ENCODE data around the gene PCGF3.
"Not testable (repeated sequence)": the region's sequence is repeated elsewhere in the genome, so short reads cannot be mapped to it uniquely, and the experiment has no call there.

The PCGF3 gene

DNA sequence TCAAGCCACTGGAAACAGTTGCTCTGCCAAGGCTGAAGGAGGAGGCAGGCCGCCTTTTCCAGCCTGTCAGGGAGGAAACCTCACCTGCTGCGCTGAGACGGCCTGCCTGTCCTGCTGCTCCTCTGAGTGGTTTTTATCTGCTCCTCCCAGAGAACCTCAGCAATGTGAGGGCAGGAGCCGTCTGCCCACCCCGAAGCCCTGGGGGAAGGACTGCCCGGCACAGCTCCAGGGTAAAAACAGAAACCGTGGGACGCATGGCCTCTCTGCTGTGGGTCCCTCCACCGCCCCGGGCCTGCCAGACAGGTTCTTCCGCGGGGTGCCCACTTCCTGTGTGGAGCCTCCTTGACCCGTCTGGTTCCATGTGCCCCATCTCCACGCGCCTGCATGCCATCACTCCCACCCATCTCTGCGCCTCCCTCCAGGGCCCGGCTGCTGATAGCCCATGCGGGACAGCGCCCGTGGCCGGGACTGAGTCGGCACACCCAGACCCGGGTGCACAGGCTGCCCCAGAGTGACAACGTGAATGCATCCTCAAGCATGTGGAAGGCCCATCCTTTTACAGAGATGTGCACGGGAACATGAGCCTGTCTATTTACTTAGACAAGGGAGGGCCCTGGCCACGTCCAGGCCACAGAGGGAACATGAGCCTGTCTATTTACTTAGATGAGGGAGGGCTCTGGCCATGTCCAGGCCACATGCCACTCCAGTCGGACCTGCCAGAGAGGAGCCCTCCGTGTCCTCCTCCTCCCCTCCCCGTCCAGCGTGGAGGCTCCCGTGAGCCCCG, 12.7 kb upstream of the PCGF3 start:
- Histone ChIP-seq H3K4me3 (no peak overlapping the region), H3K36me3 (no peaks in the 10 kb centered on the region), H3K9me3 (no peaks in the 10 kb centered on the region), H3K27ac (no peak overlapping the region), H3K27me3 (peaks cover 0 to 36% of the 10 kb centered on the region in 2 donors), H3K4me1 (peaks cover 0 to 16% (median 8%) of the 10 kb centered on the region in 4 donors)
- intact Hi-C loops (cut with DNase I; ENCODE audit: low total_unique reads) = no loop called here
- TF ChIP-seq, protein P1, sequence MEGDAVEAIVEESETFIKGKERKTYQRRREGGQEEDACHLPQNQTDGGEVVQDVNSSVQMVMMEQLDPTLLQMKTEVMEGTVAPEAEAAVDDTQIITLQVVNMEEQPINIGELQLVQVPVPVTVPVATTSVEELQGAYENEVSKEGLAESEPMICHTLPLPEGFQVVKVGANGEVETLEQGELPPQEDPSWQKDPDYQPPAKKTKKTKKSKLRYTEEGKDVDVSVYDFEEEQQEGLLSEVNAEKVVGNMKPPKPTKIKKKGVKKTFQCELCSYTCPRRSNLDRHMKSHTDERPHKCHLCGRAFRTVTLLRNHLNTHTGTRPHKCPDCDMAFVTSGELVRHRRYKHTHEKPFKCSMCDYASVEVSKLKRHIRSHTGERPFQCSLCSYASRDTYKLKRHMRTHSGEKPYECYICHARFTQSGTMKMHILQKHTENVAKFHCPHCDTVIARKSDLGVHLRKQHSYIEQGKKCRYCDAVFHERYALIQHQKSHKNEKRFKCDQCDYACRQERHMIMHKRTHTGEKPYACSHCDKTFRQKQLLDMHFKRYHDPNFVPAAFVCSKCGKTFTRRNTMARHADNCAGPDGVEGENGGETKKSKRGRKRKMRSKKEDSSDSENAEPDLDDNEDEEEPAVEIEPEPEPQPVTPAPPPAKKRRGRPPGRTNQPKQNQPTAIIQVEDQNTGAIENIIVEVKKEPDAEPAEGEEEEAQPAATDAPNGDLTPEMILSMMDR (IDR thresholded peaks at IDR 0.05) = no peak
- no peak for DNase-seq

DNA sequence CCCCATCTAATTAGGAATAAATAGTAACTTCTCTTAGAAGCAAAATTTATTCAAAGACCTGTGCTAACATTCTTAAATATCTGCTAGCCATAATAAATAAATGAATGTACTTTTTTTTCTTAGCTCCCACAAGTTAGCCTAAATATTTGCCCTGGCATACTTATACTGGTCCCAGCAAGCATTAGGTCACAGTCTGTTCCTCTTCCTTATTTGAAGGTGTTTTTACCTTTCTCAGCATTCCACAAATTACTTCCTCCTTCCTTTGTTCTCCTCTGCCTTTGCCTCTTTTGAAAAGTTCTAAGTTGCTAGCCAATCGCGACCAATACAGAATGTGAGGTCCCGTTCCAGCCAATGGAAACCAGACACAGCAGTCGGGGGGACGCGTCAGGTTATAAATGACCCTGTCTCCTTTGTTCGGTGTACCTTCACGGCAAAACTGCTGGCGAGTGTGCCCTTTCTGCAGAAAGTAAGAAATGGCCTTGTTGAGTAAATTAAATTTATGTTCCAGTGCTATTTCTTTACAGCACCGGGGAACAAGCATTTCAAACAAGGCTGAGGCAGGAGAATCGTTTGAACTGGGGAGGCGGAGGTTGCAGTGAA, 11.2 kb upstream of the PCGF3 start:
- H3K27ac ChIP-seq; DNase-seq; intact Hi-C loops (cut with DNase I; ENCODE audit: low total_unique reads); H3K4me1 ChIP-seq; H3K4me3 ChIP-seq; H3K36me3 ChIP-seq; H3K9me3 ChIP-seq: not testable (repeated sequence)
- H3K27me3 ChIP-seq = peaks cover 0 to 24% of the 10 kb centered on the region in 2 donors

DNA sequence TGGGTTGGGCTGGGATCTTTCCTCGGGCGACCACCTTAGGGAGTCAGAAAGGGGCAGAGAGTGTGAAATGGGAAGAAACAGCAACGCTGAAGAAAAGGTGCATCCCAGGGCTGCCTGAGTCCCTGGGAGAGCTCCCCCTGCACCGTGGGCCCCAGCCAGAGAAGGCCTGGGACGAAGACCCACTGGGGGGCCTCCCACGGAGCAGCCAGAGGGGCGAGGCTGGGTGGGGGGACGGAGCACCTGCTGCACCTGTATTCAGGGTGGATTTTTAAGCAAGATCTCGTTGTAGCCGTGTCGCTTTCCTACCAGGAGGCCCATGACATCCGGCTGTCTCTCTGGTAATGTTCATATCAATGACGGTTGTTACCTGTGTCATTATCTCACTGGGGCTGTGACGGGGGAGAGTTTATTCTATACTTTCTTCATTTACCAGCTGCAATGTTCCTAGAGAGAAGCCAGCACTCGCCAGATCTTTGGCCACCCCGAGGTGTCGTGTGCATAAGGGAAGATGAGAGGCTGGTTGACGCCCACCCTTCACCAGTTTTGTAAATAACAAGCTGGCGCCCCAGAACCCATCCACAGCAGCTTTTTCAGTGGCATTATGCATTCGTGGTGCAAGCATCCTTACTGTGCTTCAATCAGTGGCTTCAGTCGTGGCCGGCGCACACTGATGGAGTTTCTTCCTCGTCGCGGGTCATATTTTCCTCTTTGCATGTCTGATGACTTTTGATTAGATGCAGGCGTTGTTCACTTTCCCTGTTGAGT, 5.6 kb upstream of the PCGF3 start:
- H3K27ac ChIP-seq = no peak overlapping the region

GRCh38 chr4:700587-701264, 4.9 kb upstream of the PCGF3 start:
- Histone ChIP-seq H3K4me1 (peaks cover 0 to 10% (median 2%) of the 10 kb centered on the region in 4 donors), H3K36me3 (no peaks in the 10 kb centered on the region), H3K4me3 (no peak overlapping the region), H3K9me3 (no peaks in the 10 kb centered on the region), H3K27me3 (peaks cover 0 to under 1% of the 10 kb centered on the region in 2 donors), H3K27ac (no peak overlapping the region)
- TF ChIP-seq, protein P1 (IDR thresholded peaks at IDR 0.05) = no peak
- intact Hi-C loops (cut with DNase I; ENCODE audit: low total_unique reads) = loop anchor here (10.0 kb wide), 1 partner anchor 84 kb away; no protein-coding TSS in a partner anchor
- no peak for DNase-seq

More for the DNA sequence above, 5.6 kb upstream of the PCGF3 start:
- Histone ChIP-seq H3K4me1 (peaks cover 0 to 6% (median under 1%) of the 10 kb centered on the region in 4 donors), H3K4me3 (no peak overlapping the region), H3K36me3 (no peaks in the 10 kb centered on the region), H3K27me3 (peaks cover 0 to 3% of the 10 kb centered on the region in 2 donors), H3K9me3 (no peaks in the 10 kb centered on the region)
- TF ChIP-seq, protein P1 (IDR thresholded peaks at IDR 0.05) = no peak
- intact Hi-C loops (cut with DNase I; ENCODE audit: low total_unique reads) = loop anchor here (10.0 kb wide), 1 partner anchor 85 kb away; no protein-coding TSS in a partner anchor
- DNase-seq = no peak

- TF ChIP-seq, protein P1 (IDR thresholded peaks at IDR 0.05) = no peak
- no peaks in the 10 kb centered on the region for H3K27me3 ChIP-seq
- H3K4me1 ChIP-seq = peaks cover 0 to 24% (median 14%) of the 10 kb centered on the region in 4 donors
- H3K27ac ChIP-seq = no peak overlapping the region
- no peaks in the 10 kb centered on the region for H3K36me3 ChIP-seq
- H3K4me3 ChIP-seq = no peak overlapping the region
- no peaks in the 10 kb centered on the region for H3K9me3 ChIP-seq
- intact Hi-C loops (cut with DNase I; ENCODE audit: low total_unique reads) = loop anchor here (10.0 kb wide), 1 partner anchor 82 kb away; no protein-coding TSS in a partner anchor
- no peak for DNase-seq
Measured at GRCh38 chr4:702618-703048, 3.0 kb upstream of the PCGF3 start.
